Medulla oblongata (tissue), 1 donor: Measurements from ENCODE around the gene TMEM130.
A peak's percentile ranks its signal among the peaks of the same experiment; 100 is the strongest.

Experiments used
- DNase-seq: peaks from one replicate; pipeline ENCODE4 v3.0.0-alpha.2; 2015; ENCODE audit errors: extremely low spot score

The TMEM130 gene

DNA sequence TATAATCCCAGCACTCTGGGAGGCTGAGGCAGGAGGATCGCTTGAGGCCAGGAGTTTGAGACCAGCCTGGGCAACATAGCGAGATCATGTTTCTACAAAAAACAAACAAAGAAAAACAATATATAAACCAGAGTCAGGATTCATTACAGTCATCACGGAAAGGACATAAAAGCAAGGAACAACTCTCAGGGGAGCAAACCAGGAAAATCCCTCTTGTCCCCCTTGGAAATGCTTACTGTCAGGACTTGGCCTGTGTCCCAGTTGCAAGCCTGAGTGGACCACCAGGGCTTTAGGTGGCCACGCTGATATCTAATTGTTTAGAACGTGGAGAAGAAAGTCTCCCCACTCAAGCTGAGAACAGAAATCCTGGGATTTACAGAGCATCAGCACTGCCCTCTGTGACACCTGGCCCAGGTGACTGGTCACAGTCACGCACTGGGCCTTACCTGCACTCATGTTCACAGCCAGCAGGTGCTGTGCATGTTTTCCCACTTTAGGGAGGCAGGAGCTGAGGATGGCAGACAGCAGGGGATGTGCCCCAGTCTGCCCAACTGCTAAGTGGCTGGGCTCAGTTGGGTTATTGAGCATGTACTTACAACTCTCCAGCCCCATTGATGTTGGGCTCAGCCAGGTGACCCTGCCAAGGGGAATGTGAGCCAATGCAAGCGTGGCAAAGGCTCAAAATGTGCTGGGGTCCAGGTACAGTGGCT, 60.9 kb downstream of the TMEM130 start:
- no peak for DNase-seq

DNA sequence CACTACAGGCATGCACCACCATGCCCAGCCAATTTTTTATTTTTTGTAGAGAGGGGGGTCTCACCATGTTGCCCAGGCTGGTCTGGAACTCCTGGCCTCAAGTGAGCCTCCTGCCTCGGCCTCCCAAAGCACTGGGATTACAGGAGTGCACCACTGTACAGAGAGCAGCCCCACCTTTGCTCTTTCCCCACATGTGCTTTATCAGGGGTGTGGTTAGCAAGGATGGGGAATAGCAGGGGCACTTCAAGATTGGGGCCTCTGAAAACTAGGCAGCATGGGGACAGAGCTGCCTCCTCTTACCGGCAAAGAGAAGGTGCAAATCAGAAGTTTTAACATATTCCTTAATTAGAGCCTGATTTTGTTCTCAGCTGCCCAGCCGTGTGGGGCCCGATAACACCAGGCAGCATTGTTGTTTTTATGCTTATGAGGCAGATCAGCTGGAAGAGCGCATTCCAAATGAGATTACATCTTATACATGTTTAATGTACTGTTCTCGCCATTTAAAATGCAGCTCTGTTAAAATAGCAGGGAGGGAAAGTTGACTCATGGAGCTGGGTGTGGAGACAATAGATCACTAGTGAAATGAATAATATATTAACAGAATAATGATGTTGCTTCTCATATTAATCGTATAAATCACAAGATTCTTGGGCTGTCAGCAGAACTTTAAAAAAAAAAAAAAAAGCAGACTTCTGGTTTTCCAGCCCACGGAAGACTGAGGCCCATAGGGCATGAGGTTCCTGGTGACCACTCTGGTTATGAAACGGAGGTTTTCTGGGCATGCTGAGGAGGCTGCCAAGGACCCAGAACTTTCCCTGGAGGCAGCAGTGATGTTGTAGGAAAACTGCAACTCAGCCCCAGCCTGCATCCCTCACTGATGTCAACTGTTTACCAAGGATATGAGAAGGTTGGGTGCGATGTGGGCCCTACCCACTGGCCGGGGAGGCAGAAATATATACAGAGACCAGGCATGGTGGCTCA, 62.5 kb downstream of the TMEM130 start:
- no peak for DNase-seq

DNA sequence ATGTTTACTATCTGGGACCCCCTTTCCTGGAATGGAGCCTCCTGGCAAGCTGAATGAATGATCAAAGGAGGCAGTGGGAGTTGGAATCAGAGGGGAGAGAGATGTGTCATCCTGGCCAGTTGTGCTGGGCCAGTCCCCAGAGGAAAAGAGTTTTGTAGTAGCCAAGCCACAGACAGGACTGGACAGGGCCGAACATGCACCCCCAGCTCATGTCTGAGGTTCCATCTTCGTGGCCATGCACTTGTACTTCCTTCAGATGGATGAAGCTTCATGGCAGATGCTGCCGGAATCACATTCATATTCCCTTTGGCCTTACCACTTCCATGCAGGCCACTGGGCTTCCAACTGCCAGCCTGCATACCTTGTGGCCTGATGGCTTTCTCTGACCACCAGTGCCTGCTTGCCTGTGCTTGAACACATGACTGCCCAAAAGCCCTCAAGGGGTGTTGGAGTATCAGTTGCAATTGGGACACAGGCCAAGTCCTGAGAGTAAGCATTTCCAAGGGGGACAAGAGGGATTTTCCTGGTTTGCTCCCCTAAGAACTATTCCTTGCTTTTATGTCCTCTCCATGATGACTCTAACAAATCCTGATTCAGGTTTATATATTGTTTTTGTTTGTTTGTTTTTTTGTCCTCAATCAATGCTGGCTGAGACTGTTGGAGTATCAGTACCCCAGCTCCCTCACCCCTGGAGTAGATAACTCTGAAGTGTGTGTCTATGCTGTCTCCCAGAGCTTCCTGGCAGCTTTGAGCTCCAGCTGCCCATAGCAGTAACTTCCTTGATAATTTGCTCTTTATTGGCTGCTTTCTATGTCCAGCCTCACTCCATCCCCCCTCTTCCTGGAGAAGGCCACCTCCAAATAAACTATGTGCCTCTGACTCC, 63.6 kb downstream of the TMEM130 start:
- no peak for DNase-seq

DNA sequence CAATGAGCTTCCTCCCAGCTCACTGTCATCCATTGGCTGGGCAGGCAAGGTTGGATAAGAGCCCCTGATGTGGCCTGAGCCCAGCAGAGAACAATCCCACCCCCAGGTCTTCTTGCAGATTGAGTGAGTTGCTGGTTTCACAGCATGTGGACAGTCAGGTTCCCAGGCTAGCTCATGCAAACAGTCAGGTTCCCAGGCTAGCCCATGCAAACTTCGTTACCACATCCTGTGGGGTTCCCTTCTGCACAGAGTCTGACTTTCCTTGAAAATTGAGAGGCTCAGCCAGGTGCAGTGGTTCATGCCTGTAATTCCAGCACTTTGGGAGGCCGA, 67.1 kb downstream of the TMEM130 start:
- no peak for DNase-seq

DNA sequence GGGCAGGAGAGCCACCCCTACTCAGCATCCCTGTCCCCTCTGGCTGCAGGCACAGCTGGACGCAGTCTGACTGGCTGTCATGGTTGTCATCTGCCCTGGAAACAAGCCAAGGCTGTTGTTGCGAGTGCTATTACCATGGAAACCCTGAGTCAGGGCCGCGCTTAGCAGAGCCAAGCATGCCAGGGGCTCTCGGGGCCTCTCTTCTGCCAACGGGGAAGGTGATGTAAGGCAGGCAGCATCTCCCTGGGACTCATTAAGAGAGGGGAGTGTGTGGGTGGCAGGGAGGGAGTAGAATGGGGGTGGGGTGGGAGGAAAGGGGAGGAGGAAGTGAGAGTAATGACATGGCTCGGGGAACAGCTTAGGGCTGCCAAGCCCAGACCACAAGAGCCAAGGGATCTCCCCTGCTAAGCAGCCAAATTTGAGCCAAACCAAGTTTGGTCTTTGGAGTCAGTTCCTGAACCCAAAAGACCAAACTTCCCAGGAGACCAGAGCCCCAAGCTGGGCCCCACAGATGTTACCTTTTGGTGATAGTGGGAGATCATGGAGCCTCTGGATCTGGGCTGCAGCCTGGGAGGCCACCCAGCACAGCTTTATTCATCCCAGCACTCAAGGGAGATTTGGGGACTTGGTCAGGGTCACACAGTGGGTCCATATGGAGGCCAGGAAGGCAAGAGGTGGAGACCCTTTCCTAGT, 67.6 kb downstream of the TMEM130 start:
- DNase-seq = peak; percentile 21

- no peak for DNase-seq
These were observed 68.8 kb downstream of the TMEM130 start for GRCh38 chr7:98800996-98801395.

DNA sequence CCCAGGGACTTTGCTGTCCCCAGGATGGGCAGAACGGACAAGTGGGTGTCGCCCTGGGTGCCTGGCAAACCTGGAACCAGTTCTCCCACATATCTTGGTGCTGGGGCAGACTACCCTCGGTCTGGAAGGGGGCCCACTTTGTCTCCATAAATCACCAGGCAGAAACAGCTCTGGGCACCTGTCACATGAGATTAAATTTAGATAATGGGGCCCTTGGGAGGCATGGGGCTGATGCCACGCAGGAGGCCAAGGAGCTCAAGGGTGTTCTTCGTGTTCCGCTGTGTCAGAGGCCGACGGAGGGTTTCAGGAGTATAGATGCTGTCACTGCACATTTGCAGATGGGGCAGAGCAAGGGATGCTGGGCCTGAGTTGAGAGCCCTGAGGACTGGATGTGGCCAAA, 72.7 kb downstream of the TMEM130 start:
- no peak for DNase-seq
